GM19193 (cell line): ENCODE data around the gene WNK1.

Experiments used
- POLR2A ChIP-seq: IDR thresholded peaks from 4 replicates; pipeline ENCODE4 v1.6.1; 2011; ENCODE audit not compliant: insufficient read depth, insufficient read length; ENCODE audit errors: extremely low read depth

Gene WNK1

DNA sequence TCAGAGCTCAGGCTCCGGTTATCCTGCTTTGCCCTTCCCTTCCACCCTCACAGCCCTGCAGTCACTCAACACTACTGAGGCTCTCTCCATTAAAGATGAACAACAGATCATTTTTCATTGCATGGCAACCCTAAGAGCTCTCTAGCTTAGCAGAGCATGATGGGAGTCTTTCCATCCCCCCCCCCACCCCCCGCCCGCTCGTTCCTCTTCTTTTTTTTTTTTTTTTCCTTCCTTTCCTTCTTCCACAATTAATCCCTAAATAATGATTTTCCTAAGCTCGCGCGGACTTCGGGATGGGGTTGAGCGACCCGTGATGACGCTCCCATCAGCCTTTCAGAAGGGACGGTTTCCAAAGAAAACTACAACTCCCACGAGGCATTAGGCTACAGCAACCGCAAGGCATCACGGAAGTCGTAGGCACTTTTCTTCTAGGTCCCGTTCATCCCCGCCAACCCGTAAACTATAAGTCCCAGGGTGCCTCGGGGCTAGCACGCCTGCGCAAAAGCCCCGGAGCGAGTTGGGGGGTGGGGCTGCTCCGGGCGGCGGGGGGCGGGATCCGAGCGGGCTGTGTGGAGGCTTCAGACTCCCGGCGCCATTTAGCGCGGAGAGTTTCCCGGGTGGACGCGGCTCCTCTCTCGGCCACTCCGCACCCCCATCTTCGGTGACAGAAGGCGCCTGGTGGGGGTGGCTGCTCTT is at the start of gene WNK1:
Gene WNK1, plus strand, starts transcription at position 581 of the 696 bp plus-strand sequence. CDS start 987 bp downstream, outside the sequence.
- peak; percentile 95 for TF ChIP-seq POLR2A

DNA sequence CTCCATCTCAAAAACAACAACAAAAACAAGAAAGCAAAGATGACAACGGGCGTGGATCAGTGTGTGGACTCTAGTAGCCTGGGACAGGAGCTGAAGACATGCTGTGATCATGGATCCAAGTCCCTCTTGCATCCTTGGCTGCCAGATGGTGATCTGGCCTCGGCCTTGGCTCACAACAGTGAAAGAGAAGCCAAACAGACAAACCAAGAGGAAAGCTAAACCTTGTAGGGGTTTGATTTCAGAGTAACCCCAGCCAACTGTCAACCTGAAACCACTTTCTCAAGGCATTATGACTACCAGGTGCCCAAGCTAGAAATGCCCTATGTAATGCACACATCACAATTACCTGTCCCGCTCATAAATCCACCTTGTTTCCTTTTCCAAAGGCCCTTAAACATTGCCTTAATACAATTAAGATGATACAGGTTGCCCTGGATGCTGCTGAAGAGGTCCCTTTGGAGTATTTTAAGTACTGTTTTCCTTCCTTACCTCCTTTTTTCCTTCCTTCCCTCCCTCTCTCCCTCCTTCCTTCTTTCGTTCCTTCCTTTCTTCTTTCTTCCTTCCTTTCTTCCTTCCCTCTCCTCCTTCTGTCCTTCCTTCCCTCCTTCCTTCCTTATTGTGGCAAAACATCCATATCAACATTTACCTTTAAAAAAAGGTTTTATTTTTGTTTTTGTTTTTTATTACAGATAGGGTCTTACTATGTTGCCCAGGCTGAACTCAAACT is 47.7 kb upstream of the WNK1 start:
- no peak for TF ChIP-seq POLR2A

DNA sequence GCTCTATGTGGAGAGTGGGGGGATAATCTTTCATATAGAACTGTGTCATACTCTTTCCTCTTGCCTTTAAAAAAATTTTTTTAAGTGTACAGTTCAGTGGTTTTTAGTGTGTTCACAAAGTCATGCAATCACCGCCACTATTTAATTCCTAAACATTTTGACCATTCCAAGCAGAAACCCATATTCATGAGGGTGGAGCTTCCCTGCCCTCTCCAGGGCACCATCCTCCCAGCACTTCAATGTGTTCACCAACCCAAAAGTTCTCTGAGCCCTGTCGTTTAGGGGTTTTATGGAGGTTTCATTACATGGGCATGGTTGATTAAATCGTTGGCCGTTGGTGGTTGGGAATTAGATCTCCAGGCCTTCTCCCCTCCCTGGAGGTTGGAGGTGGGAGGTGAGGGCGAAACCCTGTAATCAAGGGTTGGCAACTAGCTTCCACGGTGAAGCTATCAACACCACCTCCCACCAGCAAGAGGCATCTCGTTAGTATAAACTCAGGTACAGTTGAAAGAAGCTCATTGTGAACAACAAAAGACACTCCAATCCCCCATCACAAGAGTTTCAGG is 42.8 kb upstream of the WNK1 start:
- no peak for TF ChIP-seq POLR2A

- TF ChIP-seq POLR2A: no peak
Measured at GRCh38 chr12:712172-712863, 40.1 kb upstream of the WNK1 start.

DNA sequence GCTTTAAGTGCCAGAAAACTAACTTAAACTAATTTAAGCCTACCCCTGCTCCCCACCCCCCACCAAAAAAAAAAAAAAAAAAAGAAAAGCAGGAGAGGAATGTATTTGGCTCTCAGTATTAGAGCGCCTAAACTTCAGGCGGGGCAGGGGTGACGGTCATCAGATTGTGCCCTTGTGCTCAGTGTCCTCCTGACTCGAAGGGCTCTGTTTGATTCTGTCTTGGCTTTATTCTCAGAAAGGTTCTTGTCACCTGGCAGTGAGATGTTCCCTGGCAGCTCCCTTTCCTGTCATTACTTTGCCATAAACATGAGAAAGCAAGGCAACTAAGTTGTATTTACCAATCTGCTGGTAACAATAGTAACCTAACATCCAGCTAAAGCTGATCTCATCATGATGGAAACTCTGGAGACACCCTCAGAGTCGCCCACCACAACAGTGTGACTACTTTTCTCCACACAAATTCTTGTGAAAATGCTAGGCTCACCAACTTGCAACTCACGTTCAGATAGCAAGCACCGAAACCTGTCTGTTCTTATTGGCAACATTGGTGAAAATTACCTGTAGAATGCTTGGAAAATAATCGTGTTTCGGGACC is 39.0 kb upstream of the WNK1 start:
- TF ChIP-seq POLR2A: no peak

DNA sequence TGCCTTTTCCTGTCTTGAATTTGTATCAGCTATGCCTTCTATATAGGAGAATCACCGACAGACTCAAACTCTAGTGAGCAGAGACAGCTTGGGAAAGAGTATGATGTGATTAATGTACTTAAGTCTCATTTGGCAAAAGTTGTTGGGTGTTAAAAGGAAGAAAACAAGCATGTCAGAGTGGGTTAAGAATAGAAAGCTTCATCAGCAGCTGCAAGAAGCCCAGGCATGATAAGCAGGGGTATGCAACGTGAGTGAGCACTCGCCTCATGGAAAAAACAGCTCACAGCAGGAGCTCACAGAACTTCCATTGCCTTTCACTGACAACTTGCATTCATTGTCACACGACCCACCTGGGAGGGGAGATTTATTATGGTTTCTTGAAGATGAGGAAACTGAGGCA is 35.9 kb upstream of the WNK1 start:
- no peak for TF ChIP-seq POLR2A

DNA sequence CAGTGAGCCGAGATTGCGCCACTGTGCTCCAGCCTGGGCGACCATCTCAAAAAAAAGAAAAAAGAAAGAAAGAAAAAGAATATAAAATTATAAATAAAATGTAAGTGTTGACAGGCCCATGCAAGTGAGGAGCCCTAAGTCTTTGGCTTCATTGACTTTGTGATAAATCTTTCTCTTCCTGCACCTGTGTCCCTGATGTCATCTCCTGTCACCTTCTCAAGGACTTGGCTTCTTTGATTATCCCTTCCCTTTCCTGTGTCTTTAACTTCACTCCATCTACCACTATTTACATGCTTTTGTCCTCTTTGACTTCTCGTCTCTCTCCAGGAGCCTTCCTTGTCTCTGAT is 33.6 kb upstream of the WNK1 start:
- TF ChIP-seq POLR2A: no peak

- TF ChIP-seq POLR2A: no peak
Measured at GRCh38 chr12:720231-720941, 32.0 kb upstream of the WNK1 start.

DNA sequence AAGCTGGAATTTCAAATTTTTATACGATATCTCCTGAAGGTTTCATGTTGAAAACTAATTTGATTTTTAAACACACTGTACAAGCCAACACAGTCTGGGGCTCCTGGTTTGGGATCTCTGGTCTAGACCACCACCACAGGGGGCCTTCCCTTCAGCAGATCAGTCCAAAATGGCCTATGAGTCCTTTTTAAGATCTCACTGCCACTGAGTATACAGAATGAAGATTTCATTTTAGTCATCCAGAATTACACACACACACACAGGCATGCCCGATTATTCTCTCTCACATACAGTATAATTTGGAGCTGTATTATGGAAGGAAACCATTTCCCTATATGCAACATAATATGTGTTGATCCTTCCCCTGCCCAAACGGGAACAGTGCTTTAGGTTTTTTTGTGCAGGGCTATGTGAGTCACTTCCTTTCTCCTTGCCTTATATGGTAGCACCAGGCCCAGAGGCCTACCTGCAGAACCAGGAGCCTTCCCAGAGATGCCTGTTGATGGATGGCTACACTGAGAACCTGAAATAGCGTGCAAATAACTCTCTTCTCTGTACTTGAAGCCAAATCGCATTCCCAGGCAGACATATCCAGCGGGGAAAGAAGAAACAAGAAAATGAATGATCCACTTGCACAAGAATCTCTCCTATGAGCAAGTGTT is 28.1 kb upstream of the WNK1 start:
- no peak for TF ChIP-seq POLR2A

GRCh38 chr12:725076-725475 is 27.3 kb upstream of the WNK1 start:
- no peak for TF ChIP-seq POLR2A

DNA sequence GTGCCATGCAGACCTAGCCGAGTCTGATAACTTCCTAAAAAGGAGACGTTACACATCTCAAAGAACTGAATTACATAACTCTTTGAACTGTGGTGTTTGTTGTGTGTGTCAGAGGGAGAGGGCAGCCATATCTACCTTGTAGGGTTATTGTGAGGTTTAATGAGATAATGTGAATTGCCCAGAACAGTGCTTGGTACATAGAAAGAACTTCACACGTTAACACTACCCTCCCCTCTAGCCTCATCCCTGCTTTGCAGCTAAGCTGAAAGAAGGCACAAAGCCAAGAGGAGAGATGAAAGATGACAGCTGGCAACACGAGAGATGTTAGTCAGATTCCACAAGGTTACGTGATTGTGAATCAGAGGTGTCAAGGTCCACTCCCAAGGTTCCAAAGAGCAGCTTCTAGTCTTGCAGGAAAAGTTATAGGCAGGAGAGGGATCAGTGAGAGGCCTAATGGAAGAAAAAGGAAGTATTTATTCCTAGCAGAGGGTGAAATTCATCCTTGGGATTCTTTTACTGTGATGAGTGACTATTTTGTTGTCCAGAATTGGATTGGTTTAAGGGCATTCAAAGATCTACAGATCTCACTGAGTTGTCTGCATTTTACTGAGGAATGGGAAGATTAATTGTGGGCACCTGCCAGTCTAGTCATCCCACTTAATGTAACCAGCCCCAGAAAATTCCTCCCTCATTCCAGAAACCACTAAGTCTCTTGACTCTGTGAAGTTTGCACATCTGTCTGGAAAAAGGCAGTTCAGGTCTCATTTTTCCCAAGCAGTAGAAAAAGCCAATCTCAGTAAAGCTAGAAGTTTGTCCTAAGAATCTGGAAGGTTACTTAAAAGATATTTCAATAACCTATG is 25.9 kb upstream of the WNK1 start:
- no peak for TF ChIP-seq POLR2A

- no peak for TF ChIP-seq POLR2A
Measured at GRCh38 chr12:727321-727720, 25.1 kb upstream of the WNK1 start.

DNA sequence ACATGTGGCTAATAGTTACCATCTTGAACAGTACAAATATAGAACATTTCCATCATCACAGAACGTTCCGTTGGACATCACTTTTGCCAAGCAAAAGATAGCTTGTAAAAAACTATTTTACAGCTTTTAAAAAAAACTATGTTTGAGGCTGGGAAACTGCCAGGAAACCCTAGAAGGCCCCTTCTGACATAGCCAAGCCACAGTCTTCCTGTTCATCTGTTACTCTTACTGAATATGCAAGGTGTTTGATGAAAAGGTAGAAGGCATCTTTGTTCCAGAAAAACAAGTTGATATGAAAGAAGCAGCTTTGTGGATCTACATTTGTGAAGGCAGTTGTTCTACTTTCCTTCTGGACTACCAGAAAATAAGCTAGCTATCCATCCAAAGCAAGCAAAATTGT is 23.6 kb upstream of the WNK1 start:
- TF ChIP-seq POLR2A: no peak
